Measurements from ENCODE around the gene CLIC1. TPM values are rescaled to one million over a fixed set of nuclear protein-coding genes. Genes with fewer than 3 reads are reported as not detected.

CLIC1 gene
- total RNA-seq, 1 donor from 2014 or later, result 234 TPM

DNA sequence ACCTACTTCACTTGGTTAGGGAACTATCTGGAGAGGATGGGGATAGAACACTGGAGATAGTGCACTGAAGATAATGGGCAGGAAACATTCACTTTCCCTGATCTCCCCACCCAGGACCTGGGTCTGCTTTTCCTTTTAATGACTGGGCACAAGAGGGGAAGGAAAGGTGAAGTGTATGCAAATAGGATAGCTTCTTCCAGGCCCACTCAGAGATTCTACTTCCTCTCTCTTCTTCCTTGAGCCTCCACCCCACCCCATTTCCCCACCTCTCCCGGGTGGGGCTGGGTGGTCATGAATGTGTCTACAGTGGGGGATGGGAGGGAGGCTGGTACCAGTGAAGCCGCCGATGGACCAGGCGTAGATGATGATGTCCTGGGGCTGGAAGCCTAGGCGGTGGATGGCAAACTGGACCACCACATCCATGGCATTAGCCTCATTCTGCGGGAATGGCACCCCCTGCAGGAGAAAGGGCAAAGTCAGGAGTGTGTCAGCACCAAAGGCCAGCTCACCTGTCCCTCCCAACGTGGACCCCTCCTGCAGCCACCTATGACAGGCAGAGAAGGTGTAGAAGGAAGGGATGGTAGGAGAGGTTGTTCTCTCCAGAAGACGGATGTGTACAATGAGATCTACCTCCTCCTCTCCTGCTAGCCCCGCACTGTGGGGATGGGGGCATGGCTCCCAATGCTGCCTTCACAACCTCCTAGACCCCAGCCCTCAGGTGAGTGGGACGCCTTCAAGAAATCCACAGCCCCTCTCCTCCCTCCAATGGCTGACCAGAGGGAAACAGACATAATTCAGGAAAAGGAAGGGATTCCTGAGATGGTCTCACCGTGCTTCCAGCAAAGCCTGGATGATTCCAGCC, 46.9 kb downstream of the CLIC1 start:
- DNase-seq (ENCODE audit: low spot score), result no peak
- Histone ChIP-seq H4K20me1 (ENCODE audit: low read depth) (peaks cover 3% of the 10 kb centered on the region), H3K9me3 (ENCODE audit: low read depth) (no peaks in the 10 kb centered on the region), H3K27ac (no peak overlapping the region), H3K79me2 (ENCODE audit: low read depth) (no peaks in the 10 kb centered on the region), H3K4me1 (no peaks in the 10 kb centered on the region), H3K27me3 (no peaks in the 10 kb centered on the region), H3K4me2 (no peak overlapping the region), H3K4me3 (no peak overlapping the region), H3K9ac (no peak overlapping the region), H3K36me3 (no peaks in the 10 kb centered on the region), H2AFZ (replicated peaks) (no peak overlapping the region), H3F3A (ENCODE audit: low read depth) (peaks cover 5% of the 10 kb centered on the region)
- Mint-ChIP-seq H3K36me3 (peaks cover 43% of the 10 kb centered on the region), H3K27me3 (ENCODE audit: insufficient read depth, low read depth) (peaks cover 2% of the 10 kb centered on the region), H3K4me3 (no peak overlapping the region), H3K9me3 (no peaks in the 10 kb centered on the region), H3K4me1 (peaks cover 3% of the 10 kb centered on the region), H3K27ac (peak overlapping the region; percentile 34)
- TF ChIP-seq EZH2 (IDR thresholded peaks at IDR 0.05) (no peak), EZH2phosphoT487 (IDR thresholded peaks at IDR 0.05) (no peak)
- TF ChIP-seq, protein P1, sequence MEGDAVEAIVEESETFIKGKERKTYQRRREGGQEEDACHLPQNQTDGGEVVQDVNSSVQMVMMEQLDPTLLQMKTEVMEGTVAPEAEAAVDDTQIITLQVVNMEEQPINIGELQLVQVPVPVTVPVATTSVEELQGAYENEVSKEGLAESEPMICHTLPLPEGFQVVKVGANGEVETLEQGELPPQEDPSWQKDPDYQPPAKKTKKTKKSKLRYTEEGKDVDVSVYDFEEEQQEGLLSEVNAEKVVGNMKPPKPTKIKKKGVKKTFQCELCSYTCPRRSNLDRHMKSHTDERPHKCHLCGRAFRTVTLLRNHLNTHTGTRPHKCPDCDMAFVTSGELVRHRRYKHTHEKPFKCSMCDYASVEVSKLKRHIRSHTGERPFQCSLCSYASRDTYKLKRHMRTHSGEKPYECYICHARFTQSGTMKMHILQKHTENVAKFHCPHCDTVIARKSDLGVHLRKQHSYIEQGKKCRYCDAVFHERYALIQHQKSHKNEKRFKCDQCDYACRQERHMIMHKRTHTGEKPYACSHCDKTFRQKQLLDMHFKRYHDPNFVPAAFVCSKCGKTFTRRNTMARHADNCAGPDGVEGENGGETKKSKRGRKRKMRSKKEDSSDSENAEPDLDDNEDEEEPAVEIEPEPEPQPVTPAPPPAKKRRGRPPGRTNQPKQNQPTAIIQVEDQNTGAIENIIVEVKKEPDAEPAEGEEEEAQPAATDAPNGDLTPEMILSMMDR (IDR thresholded peaks at IDR 0.05), result peak; percentile 50

DNA sequence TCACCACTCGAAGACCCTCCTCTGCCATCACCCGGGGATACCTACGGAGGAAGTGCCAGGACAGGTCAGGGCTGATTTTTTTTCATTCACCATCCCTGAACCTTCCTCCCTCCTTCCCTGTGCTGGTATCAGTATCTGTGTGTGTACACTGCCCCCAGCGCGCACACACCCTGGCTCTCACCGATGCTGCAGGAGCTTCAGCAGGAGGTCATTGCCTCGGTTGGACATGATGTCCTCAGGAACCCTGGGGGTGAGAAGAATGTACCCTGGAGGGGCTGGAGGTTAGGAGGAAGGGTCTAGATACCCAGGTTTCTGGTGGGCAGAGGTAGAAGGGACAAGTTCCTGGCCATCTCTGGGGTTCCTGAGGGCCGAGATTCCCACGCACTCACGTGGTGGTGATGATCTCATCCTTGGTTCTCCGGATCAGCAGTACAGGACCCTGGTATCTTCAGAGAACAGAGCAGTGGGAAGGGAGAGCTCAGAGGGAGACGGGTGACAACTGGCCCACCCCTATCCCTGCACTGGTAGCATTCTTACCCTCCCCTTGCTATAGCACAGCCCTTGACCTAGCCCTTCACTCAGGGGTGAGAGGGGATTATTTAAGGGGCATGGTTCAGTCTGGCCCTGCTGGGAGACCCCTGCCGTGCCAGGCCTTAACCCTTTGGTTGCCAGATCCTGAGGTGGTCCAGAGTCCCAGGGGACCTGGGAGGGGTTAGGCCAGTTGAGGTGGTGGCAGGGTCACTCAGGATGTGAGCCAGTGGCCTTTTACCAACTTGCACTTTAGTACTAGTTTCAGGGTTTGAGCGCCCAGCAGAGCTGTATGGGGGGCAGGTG, 48.3 kb downstream of the CLIC1 start:
- no peaks in the 10 kb centered on the region for H3K36me3 ChIP-seq
- TF ChIP-seq, protein P1 (IDR thresholded peaks at IDR 0.05), result no peak
- TF ChIP-seq EZH2phosphoT487 (IDR thresholded peaks at IDR 0.05), result no peak
- no peak for TF ChIP-seq EZH2 (IDR thresholded peaks at IDR 0.05)
- peaks cover 11% of the 10 kb centered on the region for H3K4me1 Mint-ChIP-seq
- H3K36me3 Mint-ChIP-seq, result peaks cover 38% of the 10 kb centered on the region
- no peak overlapping the region for H3K4me3 ChIP-seq
- H2AFZ ChIP-seq (replicated peaks), result no peak overlapping the region
- H3K9ac ChIP-seq, result no peak overlapping the region
- no peak for DNase-seq (ENCODE audit: low spot score)
- no peaks in the 10 kb centered on the region for H3K79me2 ChIP-seq (ENCODE audit: low read depth)
- H3K27me3 ChIP-seq, result no peaks in the 10 kb centered on the region
- H3K27ac Mint-ChIP-seq, result peak overlapping the region; percentile 57
- H4K20me1 ChIP-seq (ENCODE audit: low read depth), result peaks cover 8% of the 10 kb centered on the region
- no peak overlapping the region for H3K4me3 Mint-ChIP-seq
- no peak overlapping the region for H3K27ac ChIP-seq
- H3F3A ChIP-seq (ENCODE audit: low read depth), result peaks cover 18% of the 10 kb centered on the region
- H3K27me3 Mint-ChIP-seq (ENCODE audit: insufficient read depth, low read depth), result peaks cover 2% of the 10 kb centered on the region
- H3K4me2 ChIP-seq, result no peak overlapping the region
- peaks cover 3% of the 10 kb centered on the region for H3K4me1 ChIP-seq
- H3K9me3 ChIP-seq (ENCODE audit: low read depth), result no peaks in the 10 kb centered on the region
- no peaks in the 10 kb centered on the region for H3K9me3 Mint-ChIP-seq

DNA sequence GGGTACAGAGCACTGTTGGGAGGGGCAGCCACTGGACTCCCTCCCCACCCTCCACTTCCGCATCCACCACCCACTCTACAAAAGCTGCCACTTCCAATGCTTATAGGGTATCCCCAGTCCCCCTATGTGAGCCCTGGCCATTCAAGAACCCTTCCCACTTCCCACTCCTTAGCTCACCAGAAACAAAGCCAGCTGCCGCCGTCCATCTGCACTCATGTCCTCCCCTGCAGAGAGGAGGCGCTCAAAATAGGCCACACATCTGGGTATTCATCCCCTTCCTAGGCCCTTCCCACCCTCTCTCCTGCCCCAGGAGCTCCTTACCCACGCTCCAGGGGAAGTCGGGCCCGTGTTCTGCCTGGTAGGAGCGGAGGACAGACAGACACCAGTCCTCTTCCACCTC, 49.0 kb downstream of the CLIC1 start:
- Histone ChIP-seq H3K27me3 (peaks cover 5% of the 10 kb centered on the region), H3K27ac (no peak overlapping the region), H3K9ac (no peak overlapping the region), H3K9me3 (ENCODE audit: low read depth) (no peaks in the 10 kb centered on the region), H3K4me2 (no peak overlapping the region), H3K36me3 (no peaks in the 10 kb centered on the region), H4K20me1 (ENCODE audit: low read depth) (peaks cover 8% of the 10 kb centered on the region), H2AFZ (replicated peaks) (no peak overlapping the region), H3K4me1 (peaks cover 3% of the 10 kb centered on the region), H3F3A (ENCODE audit: low read depth) (peaks cover 25% of the 10 kb centered on the region), H3K4me3 (no peak overlapping the region), H3K79me2 (ENCODE audit: low read depth) (no peaks in the 10 kb centered on the region)
- H3K9me3 Mint-ChIP-seq, result no peaks in the 10 kb centered on the region
- no peak overlapping the region for H3K27ac Mint-ChIP-seq
- no peak overlapping the region for H3K4me3 Mint-ChIP-seq
- H3K4me1 Mint-ChIP-seq, result peaks cover 14% of the 10 kb centered on the region
- TF ChIP-seq EZH2 (IDR thresholded peaks at IDR 0.05), result no peak
- no peak for TF ChIP-seq EZH2phosphoT487 (IDR thresholded peaks at IDR 0.05)
- TF ChIP-seq, protein P1 (IDR thresholded peaks at IDR 0.05), result no peak
- peaks cover 2% of the 10 kb centered on the region for H3K27me3 Mint-ChIP-seq (ENCODE audit: insufficient read depth, low read depth)
- H3K36me3 Mint-ChIP-seq, result peaks cover 36% of the 10 kb centered on the region
- no peak for DNase-seq (ENCODE audit: low spot score)

All from neural progenitor cell (in vitro differentiated cells).